ENCODE results near the gene DUS2. TPM values are rescaled to one million over a fixed set of nuclear protein-coding genes. Genes with fewer than 3 reads are reported as not detected.
A peak's percentile ranks its signal among the peaks of the same experiment; 100 is the strongest.
"Not testable (repeated sequence)": the region's sequence is repeated elsewhere in the genome, so short reads cannot be mapped to it uniquely, and the experiment has no call there.

The DUS2 gene
- total RNA-seq, 6 donors from 2014 or later = 12.7 to 28.3 (median 16.8) TPM

- not testable (repeated sequence) for H3K27me3 ChIP-seq, H3K36me3 ChIP-seq, H3K9me3 ChIP-seq
- H3K27ac ChIP-seq = peak within 1 kb of the TSS; percentile 84 to 91 (median 85)
- DNase-seq (peak in 1 of 2 donors; percentile 78), ATAC-seq (ENCODE audit: low FRiP score in 2 of 2) (peak; percentile 79 to 86)
- H3K4me3 ChIP-seq = peak within 1 kb of the TSS in 3 of 4 donors; percentile 16 to 39 (median 35)
- 62 to 65% methylated on average over 18 of the region's 18 CpGs for WGBS, 2 donors
- peaks cover 20 to 37% (median 31%) of the 10 kb centered on the region in 4 donors for H3K4me1 ChIP-seq
- TF ChIP-seq EP300 (IDR thresholded peaks at IDR 0.05) = peak in 1 of 4 donors; percentile 26
- peak in 2 of 4 donors; percentile 37 to 77 for TF ChIP-seq POLR2A (IDR thresholded peaks at IDR 0.05)
- peak; percentile 40 to 60 for TF ChIP-seq POLR2AphosphoS5 (IDR thresholded peaks at IDR 0.05)
Measured at GRCh38 chr16:67998779-67999688, 24.1 kb upstream of the DUS2 start, which contains the start of gene DPEP2. TSS of gene DPEP2 (minus strand) at chr16:67999484. CDS start at chr16:67993212, 6,272 bp downstream.

- Histone ChIP-seq H3K36me3 (no peaks in the 10 kb centered on the region), H3K27ac (peak overlapping the region; percentile 84 to 91 (median 85)), H3K9me3 (no peaks in the 10 kb centered on the region), H3K4me3 (peak overlapping the region in 3 of 4 donors; percentile 9 to 39 (median 35)), H3K4me1 (peaks cover 21 to 41% (median 30%) of the 10 kb centered on the region in 4 donors), H3K27me3 (no peaks in the 10 kb centered on the region)
- 27 to 51% methylated on average over 2 of the region's 2 CpGs for WGBS, 2 donors
- no peak for DNase-seq
- peak; percentile 8 to 73 for ATAC-seq (ENCODE audit: low FRiP score in 2 of 2)
- TF ChIP-seq, protein P1, sequence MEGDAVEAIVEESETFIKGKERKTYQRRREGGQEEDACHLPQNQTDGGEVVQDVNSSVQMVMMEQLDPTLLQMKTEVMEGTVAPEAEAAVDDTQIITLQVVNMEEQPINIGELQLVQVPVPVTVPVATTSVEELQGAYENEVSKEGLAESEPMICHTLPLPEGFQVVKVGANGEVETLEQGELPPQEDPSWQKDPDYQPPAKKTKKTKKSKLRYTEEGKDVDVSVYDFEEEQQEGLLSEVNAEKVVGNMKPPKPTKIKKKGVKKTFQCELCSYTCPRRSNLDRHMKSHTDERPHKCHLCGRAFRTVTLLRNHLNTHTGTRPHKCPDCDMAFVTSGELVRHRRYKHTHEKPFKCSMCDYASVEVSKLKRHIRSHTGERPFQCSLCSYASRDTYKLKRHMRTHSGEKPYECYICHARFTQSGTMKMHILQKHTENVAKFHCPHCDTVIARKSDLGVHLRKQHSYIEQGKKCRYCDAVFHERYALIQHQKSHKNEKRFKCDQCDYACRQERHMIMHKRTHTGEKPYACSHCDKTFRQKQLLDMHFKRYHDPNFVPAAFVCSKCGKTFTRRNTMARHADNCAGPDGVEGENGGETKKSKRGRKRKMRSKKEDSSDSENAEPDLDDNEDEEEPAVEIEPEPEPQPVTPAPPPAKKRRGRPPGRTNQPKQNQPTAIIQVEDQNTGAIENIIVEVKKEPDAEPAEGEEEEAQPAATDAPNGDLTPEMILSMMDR (IDR thresholded peaks at IDR 0.05) = no peak
- no peak for TF ChIP-seq EP300 (IDR thresholded peaks at IDR 0.05)
Measured at GRCh38 chr16:67999985-68000384, 23.1 kb upstream of the DUS2 start.

- Histone ChIP-seq H3K4me3 (peak overlapping the region in 3 of 4 donors; percentile 9 to 39 (median 35)), H3K4me1 (peaks cover 25 to 45% (median 31%) of the 10 kb centered on the region in 4 donors), H3K36me3 (no peaks in the 10 kb centered on the region), H3K27me3 (no peaks in the 10 kb centered on the region), H3K9me3 (no peaks in the 10 kb centered on the region), H3K27ac (peak overlapping the region; percentile 84 to 91 (median 85))
- DNase-seq = no peak
- peak in 1 of 4 donors; percentile 39 for TF ChIP-seq POLR2A (IDR thresholded peaks at IDR 0.05)
- peak in 2 of 4 donors; percentile 16 to 17 for TF ChIP-seq EP300 (IDR thresholded peaks at IDR 0.05)
- TF ChIP-seq, protein P1 (IDR thresholded peaks at IDR 0.05) = no peak
- TF ChIP-seq POLR2AphosphoS5 (IDR thresholded peaks at IDR 0.05) = peak; percentile 10 to 29
- ATAC-seq (ENCODE audit: low FRiP score in 2 of 2) = peak; percentile 48 to 68
- 20 to 31% methylated on average over 3 of the region's 3 CpGs for WGBS, 2 donors
Measured at GRCh38 chr16:68000450-68000849, 22.6 kb upstream of the DUS2 start.

DNA sequence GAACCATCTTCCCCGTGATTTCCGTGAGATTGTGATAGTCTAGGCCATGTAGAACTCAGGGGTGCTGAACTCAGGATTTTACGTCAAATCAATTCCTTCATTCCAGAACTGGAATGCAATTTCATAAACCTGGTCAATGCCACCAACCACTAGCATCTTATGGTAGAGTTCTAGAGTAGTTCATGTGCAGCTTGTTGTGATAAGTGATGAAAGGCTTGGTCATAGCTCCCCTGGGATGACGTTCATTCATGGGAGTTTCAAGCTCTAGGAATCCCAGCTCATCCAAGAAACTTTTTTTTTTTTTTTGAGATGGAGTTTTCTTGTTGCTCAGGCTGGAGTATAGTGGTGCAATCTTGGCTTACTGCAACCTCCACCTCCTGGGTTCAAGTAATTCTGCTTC is 20.1 kb upstream of the DUS2 start:
- TF ChIP-seq POLR2A (IDR thresholded peaks at IDR 0.05) = no peak
- TF ChIP-seq, protein P1 (IDR thresholded peaks at IDR 0.05) = no peak
- no peak for TF ChIP-seq POLR2AphosphoS5 (IDR thresholded peaks at IDR 0.05)
- no peak for TF ChIP-seq EP300 (IDR thresholded peaks at IDR 0.05)
- H3K27me3 ChIP-seq = no peaks in the 10 kb centered on the region
- H3K27ac ChIP-seq = no peak overlapping the region
- WGBS, 2 donors = 89 to 96% methylated on average over 4 of the region's 4 CpGs
- H3K4me3 ChIP-seq = no peak overlapping the region
- DNase-seq (no peak), ATAC-seq (ENCODE audit: low FRiP score in 2 of 2) (no peak)
- no peaks in the 10 kb centered on the region for H3K36me3 ChIP-seq
- peaks cover 26 to 44% (median 35%) of the 10 kb centered on the region in 4 donors for H3K4me1 ChIP-seq
- H3K9me3 ChIP-seq = no peaks in the 10 kb centered on the region

- peaks cover 13 to 30% (median 23%) of the 10 kb centered on the region in 4 donors for H3K4me1 ChIP-seq
- WGBS, 2 donors = 87 to 88% methylated on average over 9 of the region's 9 CpGs
- no peaks in the 10 kb centered on the region for H3K27me3 ChIP-seq
- no peaks in the 10 kb centered on the region for H3K9me3 ChIP-seq
- ATAC-seq (ENCODE audit: low FRiP score in 2 of 2) (no peak), DNase-seq (no peak)
- no peak overlapping the region for H3K4me3 ChIP-seq
- peak overlapping the region; percentile 84 to 92 (median 85) for H3K27ac ChIP-seq
- TF ChIP-seq POLR2AphosphoS5 (IDR thresholded peaks at IDR 0.05) (no peak), EP300 (IDR thresholded peaks at IDR 0.05) (no peak), POLR2A (IDR thresholded peaks at IDR 0.05) (no peak)
- TF ChIP-seq, protein P1 (IDR thresholded peaks at IDR 0.05) = no peak
- H3K36me3 ChIP-seq = no peaks in the 10 kb centered on the region
Measured at GRCh38 chr16:68005211-68005610, 17.9 kb upstream of the DUS2 start.

Measured in upper lobe of left lung (tissue), 6 donors.